KOPT-K1 (cell line): Measurements from ENCODE around the gene FCHO2.
"Not testable (repeated sequence)": the region's sequence is repeated elsewhere in the genome, so short reads cannot be mapped to it uniquely, and the experiment has no call there.

Experiments used
- H3K27ac ChIP-seq: fragments of 200-600 bp; sonication (generic); 2 replicates; pipeline ENCODE4 v1.5.1; 2016; ENCODE audit warnings: antibody characterized with exemption, mild to moderate bottlenecking, low read depth, low read length; ENCODE audit not compliant: poor library complexity, severe bottlenecking
- H3K36me3 ChIP-seq: fragments of 200-600 bp; sonication (generic); 2 replicates; pipeline ENCODE4 v1.5.1; 2017; ENCODE audit warnings: antibody characterized with exemption, mild to moderate bottlenecking, low read length, moderate library complexity; ENCODE audit not compliant: insufficient read depth
- H3K9me3 ChIP-seq: fragments of 200-600 bp; sonication (generic); 2 replicates; pipeline ENCODE4 v1.5.1; 2017; ENCODE audit warnings: antibody characterized with exemption, low read length, mild to moderate bottlenecking; ENCODE audit not compliant: insufficient read depth, poor library complexity, severe bottlenecking

Gene FCHO2, protein sequence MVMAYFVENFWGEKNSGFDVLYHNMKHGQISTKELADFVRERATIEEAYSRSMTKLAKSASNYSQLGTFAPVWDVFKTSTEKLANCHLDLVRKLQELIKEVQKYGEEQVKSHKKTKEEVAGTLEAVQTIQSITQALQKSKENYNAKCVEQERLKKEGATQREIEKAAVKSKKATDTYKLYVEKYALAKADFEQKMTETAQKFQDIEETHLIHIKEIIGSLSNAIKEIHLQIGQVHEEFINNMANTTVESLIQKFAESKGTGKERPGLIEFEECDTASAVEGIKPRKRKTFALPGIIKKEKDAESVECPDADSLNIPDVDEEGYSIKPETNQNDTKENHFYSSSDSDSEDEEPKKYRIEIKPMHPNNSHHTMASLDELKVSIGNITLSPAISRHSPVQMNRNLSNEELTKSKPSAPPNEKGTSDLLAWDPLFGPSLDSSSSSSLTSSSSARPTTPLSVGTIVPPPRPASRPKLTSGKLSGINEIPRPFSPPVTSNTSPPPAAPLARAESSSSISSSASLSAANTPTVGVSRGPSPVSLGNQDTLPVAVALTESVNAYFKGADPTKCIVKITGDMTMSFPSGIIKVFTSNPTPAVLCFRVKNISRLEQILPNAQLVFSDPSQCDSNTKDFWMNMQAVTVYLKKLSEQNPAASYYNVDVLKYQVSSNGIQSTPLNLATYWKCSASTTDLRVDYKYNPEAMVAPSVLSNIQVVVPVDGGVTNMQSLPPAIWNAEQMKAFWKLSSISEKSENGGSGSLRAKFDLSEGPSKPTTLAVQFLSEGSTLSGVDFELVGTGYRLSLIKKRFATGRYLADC

DNA sequence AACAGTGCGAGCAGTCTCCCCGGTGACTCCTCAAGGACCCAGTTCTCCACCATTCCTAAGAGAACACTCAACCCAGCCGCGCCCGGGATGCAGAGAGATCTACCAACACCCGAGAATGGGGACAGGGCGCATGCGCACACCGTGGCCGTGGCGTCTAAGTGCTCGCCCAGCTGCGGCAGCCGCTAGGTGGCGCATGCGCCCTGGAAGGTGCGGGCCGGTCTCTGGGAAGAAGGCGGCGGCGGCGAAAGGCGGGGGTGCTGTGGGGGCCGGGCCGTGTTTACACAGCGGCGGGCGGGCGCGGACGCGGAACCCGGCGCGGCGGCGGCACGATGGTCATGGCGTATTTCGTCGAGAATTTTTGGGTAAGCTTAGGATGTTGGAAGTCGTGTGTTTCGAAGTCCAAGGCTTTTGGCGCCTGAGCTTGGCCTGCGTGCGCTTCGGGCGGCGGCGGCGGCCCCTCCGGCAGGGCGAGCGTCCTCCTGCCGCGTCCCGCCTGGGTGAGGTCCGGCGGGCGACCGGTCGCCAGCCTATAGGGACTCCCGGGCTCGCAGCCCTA lies at the start of gene FCHO2:
Gene FCHO2 (plus strand): TSS at position 274 of the 556 bp plus-strand sequence. CDS start 56 bp downstream, at position 330.
- H3K36me3 ChIP-seq = no peaks in the 10 kb centered on the region
- H3K9me3 ChIP-seq = peaks cover 3% of the 10 kb centered on the region
- no peak within 1 kb of the TSS for H3K27ac ChIP-seq

DNA sequence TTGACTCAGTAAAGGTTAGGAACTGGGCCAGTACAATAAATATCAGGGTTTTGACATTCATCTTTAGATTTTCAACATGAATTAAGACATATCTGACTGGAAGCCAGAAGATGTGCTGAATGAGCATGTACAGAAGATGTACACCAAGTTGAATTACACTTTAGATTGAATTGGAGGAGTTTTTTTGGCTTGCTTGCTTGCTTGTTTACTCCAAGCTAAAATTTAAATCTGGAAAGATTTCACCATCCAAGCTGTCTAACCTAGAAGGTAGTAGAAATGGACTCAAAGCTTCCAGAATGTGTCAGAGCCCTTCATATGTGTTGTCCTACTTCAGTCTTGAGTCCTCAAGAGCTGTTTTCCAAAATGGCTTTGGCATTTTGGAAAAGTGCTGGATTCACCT lies 49.0 kb upstream of the FCHO2 start:
- H3K27ac ChIP-seq = no peak overlapping the region
- no peaks in the 10 kb centered on the region for H3K9me3 ChIP-seq
- peaks cover 93% of the 10 kb centered on the region for H3K36me3 ChIP-seq

DNA sequence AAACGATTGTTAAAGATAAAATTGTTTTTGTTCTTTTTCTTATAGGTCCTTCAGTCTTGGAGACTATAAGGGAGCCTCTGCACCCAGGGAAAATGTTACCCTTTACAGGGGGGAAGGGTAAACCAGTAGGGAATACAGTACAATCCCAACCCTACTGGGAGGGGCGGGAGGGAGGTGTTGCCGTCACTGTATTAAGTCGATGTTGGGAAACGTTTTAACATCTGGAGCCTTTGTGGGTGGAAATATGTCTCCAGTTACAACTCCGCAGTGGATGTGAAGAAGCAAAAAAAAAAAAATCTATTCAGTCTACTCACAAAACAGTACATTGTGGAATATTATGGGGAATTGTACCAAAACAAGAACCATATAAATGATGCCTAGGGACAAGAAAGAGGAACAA lies 47.2 kb upstream of the FCHO2 start:
- H3K36me3 ChIP-seq = peaks cover 82% of the 10 kb centered on the region
- no peak overlapping the region for H3K27ac ChIP-seq
- no peaks in the 10 kb centered on the region for H3K9me3 ChIP-seq

DNA sequence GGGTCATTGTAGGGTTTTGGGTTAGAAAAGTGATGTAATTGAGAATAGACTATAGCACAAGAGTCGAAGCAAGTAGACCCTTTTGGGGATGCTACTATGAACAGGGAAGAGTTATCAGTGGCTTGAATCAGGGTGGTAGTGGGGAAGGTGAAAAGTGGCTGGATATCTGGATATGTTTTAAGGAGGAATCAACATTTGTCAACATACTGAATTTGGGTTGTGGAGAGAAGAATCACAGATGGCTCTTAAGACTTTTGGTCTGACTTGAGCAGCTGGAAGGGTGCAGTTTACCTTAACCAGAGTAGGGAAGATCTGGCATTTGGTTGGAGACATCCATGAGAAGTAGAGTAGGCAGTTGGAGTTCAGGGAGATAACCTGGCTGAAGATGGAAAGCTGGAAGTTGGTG lies 38.5 kb upstream of the FCHO2 start:
- H3K27ac ChIP-seq = no peak overlapping the region
- no peaks in the 10 kb centered on the region for H3K9me3 ChIP-seq
- H3K36me3 ChIP-seq = peaks cover 2% of the 10 kb centered on the region; the same call in 1 of the 2 replicates

DNA sequence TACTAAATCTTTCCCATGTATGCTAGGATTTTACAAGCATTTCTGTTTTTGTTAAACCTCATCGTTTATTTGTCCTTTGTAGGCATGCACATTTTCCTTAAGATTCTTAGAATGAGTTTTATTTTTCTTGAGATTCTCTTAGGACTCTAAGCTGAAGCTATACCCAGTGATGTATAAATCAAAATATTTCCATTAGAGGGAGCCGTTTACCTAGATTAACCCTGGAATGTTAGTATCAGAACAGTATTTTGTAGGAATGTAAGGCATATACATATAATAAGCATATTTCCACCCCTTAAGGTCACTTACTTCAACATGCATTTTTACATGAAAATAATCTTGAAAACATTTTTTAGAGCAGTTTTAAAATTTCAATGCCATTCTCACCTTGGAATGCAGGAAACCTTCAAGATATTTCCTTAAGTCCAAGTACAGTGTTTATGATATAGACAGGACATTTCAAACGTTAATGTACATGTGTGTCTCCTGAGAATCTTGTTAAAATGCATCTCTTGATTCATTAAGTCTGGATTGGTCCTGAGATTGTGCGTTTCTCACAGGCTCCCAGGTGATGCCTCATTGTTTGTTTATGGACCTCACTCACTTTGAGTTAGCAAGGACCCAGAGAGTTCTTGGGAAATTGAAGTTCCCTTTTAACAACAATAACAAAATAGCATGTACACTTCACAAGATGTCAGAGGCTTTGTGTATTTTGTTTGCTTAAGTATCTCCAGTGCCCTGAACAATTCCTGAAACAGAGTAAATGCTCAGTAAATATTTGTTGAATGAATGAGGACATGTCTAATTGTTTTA lies 34.9 kb upstream of the FCHO2 start:
- H3K36me3 ChIP-seq = no peaks in the 10 kb centered on the region
- no peaks in the 10 kb centered on the region for H3K9me3 ChIP-seq
- H3K27ac ChIP-seq = no peak overlapping the region

DNA sequence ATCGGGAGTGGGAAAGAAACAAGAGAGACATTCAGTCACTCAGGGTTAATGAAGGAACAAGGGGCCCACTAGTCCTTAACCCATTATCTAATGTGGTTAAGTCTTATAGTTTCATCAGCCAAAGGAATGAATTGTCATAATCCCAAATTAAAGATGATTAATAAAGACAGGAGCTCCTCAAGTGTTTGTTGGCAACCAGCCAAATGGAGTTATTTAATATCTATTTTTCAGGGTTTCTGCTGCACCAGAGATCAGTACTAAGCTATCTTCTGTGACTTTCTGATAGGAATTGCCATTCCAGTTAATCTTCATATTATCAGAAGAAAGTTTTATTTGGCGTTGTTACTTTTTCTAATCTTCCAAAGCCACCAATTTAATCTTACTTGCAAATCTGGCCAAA lies 34.0 kb upstream of the FCHO2 start:
- H3K27ac ChIP-seq = no peak overlapping the region
- no peaks in the 10 kb centered on the region for H3K9me3 ChIP-seq
- no peaks in the 10 kb centered on the region for H3K36me3 ChIP-seq

DNA sequence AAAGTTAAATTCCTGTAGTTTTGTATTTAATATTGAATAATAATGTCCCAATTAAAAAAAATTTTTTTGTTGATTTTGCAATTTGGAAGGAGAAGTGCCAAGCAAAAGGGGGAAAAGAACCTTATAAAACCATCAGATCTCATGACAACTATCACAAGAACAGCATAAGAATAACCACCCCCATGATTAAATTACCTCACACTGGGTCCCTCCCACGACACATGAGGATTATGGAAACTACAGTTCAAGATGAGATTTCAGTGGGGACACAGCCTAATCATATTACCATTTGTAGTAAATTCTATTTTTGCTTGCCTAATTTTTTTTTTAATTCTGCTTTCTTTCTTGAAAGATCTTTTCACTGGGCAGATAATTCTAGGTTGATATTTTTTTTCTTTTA lies 33.4 kb upstream of the FCHO2 start:
- Histone ChIP-seq H3K36me3 (no peaks in the 10 kb centered on the region), H3K9me3 (no peaks in the 10 kb centered on the region), H3K27ac (no peak overlapping the region)

DNA sequence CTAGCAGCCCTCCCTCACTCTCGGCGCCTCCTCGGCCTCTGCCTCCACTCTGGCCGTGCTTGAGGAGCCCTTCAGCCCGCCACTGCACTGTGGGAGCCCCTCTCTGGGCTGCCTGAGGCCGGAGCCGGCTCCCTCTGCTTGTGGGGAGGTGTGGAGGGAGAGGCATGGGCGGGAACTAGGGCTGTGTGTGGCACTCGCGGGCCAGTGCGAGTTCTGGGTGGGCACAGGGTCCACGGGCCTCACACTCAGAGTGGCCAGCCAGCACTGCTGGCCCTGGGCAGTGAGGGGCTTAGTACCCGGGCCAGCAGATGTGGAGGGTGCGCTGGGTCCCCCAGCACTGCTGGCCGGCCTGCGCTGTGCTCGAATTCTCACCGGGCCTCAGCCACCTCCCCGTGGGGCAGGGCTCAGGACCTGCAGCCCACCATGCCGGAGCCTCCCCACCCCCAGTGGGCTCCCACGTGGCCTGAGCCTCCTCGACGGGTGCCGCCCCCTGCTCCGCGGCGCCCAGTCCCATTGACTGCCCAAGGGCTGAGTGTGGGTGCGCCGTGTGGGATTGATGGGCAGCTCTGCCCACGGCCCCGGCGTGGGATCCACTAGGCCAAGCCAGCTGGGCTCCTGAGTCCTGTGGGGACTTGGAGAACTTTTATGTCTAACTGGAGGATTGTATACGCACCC lies 30.4 kb upstream of the FCHO2 start:
- Histone ChIP-seq H3K36me3 (no peaks in the 10 kb centered on the region), H3K27ac (no peak overlapping the region), H3K9me3 (no peaks in the 10 kb centered on the region)

DNA sequence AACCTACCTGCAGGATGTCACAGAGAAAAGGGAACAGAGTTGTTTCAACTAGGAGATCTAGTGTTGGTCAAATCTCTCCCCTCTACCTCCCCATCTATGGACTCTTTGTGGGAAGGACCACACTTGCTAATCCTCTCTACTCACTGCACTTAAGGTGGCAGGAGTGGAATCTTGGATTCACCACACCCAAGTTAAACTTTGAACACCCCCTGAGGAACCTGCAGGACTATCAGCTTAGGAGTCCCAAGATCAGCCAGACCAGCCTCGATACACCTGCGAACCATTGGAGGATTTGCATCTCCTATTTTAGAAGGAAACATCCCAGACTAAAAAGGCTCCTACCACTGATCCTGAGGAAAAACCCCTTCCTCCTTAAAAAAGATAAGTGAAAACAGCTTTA lies 23.2 kb upstream of the FCHO2 start:
- not testable (repeated sequence) for H3K27ac ChIP-seq, H3K36me3 ChIP-seq

DNA sequence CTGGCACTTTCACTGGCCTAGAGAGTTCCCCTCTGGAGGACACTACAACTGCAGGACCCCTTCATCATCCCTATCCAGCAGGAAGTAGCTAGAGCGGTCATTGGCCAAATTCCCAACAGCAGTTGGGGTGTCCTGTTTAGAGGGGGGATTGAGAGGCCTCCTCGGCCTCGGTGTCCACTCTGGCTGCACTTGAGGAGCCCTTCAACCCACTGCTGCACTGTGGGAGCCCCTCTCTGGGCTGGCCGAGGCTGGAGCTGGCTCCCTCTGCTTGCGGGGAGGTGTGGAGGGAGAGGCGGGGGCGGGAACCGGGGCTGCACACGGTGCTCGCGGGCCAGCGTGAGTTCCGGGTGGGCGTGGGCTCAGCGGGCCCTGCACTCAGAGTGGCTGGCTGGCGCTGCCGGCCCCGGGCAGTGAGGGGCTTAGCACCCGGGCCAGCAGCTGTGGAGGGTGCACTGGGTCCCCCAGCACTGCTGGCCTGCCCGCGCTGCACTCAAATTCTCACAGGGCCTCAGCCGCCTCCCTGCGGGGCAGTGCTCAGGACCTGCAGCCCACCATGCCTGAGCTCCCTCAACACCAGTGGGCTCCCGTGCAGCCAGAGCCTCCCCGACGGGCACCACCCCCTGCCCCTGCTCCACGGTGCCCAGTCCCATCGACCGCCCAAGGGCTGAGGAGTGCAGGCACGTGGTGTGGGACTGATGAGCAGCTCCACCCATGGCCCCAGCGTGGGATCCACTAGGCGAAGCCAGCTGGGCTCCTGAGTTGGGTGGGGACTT lies 20.7 kb upstream of the FCHO2 start:
- H3K27ac ChIP-seq = not testable (repeated sequence)

More for the DNA sequence above, 23.2 kb upstream of the FCHO2 start:
- not testable (repeated sequence) for H3K9me3 ChIP-seq

DNA sequence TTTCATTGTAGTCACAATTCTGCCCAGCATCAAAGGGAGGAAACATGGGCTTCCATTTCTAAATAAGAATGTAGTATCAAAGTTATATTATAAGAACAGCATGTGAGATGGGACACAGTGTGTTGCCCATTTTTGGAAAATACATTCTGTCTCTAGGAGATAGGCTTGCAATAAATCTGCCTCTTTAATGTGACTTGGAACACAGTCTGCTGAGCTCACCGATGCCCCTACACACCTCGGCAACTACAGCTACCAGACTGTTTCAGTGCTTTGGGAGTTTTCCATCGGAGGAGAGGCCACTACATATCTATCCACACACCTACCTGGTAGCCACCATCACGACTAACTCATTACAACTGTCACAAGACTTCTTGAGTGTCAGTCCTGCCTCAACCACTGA lies 18.9 kb upstream of the FCHO2 start:
- H3K36me3 ChIP-seq = no peaks in the 10 kb centered on the region
- no peak overlapping the region for H3K27ac ChIP-seq
- no peaks in the 10 kb centered on the region for H3K9me3 ChIP-seq

More for the DNA sequence above, 20.7 kb upstream of the FCHO2 start:
- H3K36me3 ChIP-seq, H3K9me3 ChIP-seq: not testable (repeated sequence)

DNA sequence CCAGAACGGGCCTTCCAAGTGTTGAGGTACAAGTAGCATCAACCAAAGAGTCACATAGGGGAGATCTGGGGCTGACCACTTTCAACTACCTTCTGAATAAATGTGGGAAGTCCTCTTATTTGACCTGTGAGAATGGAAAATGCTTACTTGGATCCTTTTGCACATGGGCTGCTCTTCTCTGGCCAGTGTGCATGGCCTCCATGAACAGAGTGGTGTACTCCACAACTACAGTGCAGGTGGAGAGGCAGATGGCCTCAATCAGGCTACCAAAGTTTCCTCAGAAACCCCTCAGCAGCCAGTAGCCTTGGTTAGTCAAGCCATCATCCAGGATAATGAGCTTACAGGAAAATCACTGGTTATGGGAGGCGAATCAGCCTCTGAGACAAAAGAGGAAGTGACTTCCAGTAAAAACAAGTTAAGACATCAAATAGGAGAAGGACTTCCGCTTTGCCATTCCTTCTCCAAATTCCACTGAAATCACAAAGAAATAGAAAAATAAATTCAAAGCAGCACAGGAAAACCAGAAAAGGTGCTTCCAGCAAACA lies 18.3 kb upstream of the FCHO2 start:
- H3K9me3 ChIP-seq = no peaks in the 10 kb centered on the region
- no peak overlapping the region for H3K27ac ChIP-seq
- H3K36me3 ChIP-seq = no peaks in the 10 kb centered on the region

DNA sequence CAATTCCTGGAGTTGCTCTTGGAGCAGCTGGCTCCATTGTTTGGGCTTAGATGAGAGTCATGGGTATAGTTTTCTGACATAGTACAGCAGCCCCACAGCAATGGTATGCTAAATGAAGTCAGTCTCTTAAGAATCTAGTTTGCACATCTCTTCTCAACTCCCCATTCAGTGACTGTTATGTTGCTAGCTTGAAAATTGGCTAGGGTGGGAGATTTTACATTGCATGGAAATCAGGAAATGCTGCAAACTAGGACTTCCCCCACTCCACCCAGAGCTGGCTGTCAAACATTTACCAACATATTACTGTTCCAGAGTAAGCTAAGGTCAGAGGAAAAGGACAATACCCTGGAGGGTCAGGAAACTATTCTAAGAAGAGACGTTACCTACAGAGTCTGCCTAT lies 17.6 kb upstream of the FCHO2 start:
- no peaks in the 10 kb centered on the region for H3K9me3 ChIP-seq
- no peaks in the 10 kb centered on the region for H3K36me3 ChIP-seq
- no peak overlapping the region for H3K27ac ChIP-seq
